ENCODE results near the gene POLR2F. TPM values are rescaled to one million over a fixed set of nuclear protein-coding genes. Genes with fewer than 3 reads are reported as not detected.

POLR2F gene
- total RNA-seq, 1 experiment from 2014 or later = 107 TPM

DNA sequence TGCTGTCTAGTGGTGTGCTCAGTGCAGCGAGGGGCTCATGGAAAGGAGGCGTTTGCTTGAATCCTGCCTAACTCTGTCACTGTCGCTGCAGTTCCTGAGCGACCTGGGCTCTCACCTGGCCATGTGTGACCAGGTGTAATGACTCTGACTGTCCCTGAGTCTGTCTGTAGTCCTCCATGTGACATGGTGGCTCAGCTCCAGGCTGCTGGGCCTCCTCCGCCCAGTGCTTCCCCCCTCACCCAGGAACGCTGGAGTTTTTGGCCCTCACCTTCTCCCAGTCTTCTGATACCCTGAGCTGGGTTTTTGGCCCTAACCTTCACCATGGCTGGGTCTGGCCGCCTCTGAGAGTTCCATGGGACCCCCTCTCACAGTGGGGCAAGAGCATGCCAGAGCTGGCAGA, 27.1 kb upstream of the POLR2F start:
- CTCF ChIA-PET = no interaction called here
- no peak for TF ChIP-seq ZNF274 (IDR thresholded peaks at IDR 0.05; ENCODE audit: low read depth, low read length)
- no peaks in the 10 kb centered on the region for H3K9me3 ChIP-seq (ENCODE audit: control insufficient read depth in 1 of 2, insufficient read depth in 1 of 2, low read depth in 1 of 2, low read length in 2 of 2)
- peaks cover 7 to 17% of the 10 kb centered on the region in 2 experiments; a peak in 2 of 4 replicates for H3K36me3 ChIP-seq (ENCODE audit: control insufficient read depth in 1 of 2, insufficient read depth in 2 of 2, low read length in 2 of 2)
- H4K20me1 ChIP-seq (ENCODE audit: insufficient read depth) = no peaks in the 10 kb centered on the region
- no peak overlapping the region for H2AFZ ChIP-seq (ENCODE audit: low read depth, low read length, poor library complexity, severe bottlenecking)
- no peak overlapping the region for H3K4me2 ChIP-seq (ENCODE audit: low read length)
- no TSS peak for BruUV-seq (replicated peaks)
- DNase-seq (ENCODE audit: low read depth, low spot score) (no peak), ATAC-seq (no peak)
- POLR2A ChIA-PET = no interaction called here
- no peaks in the 10 kb centered on the region for H3K4me1 ChIP-seq (ENCODE audit: control insufficient read depth in 1 of 2, insufficient read depth in 2 of 2, low read length in 2 of 2)
- no peaks in the 10 kb centered on the region for H3K9me2 ChIP-seq (ENCODE audit: insufficient read depth)
- no peak overlapping the region for H3K9ac ChIP-seq (ENCODE audit: low read length)
- no peaks in the 10 kb centered on the region for H3K79me2 ChIP-seq (ENCODE audit: insufficient read depth, low read length)
- intact Hi-C loops (cut with micrococcal nuclease) = no loop called here
- H3K27me3 ChIP-seq (ENCODE audit: insufficient read depth, low read length) = no peaks in the 10 kb centered on the region
- H3K27ac ChIP-seq (ENCODE audit: low read depth, low read length) = no peak overlapping the region
- RAD21 ChIA-PET (ENCODE audit: low non-redundant PET in 1 of 2, low total read pairs in 2 of 2, uncharacterized antibody in 2 of 2, unreplicated experiment in 2 of 2) = no interaction called here
- no peak overlapping the region for H3K4me3 ChIP-seq (replicated peaks in 1 of 2; ENCODE audit: low read depth in 1 of 2, low read length in 2 of 2)

- H3K79me2 ChIP-seq (ENCODE audit: insufficient read depth, low read length) = no peaks in the 10 kb centered on the region
- POLR2A ChIA-PET = no interaction called here
- H3K4me1 ChIP-seq (ENCODE audit: control insufficient read depth in 1 of 2, insufficient read depth in 2 of 2, low read length in 2 of 2) = no peaks in the 10 kb centered on the region
- no peak overlapping the region for H3K27ac ChIP-seq (ENCODE audit: low read depth, low read length)
- RAD21 ChIA-PET (ENCODE audit: low non-redundant PET in 1 of 2, low total read pairs in 2 of 2, uncharacterized antibody in 2 of 2, unreplicated experiment in 2 of 2) = no interaction called here
- intact Hi-C loops (cut with micrococcal nuclease) = no loop called here
- no peaks in the 10 kb centered on the region for H3K27me3 ChIP-seq (ENCODE audit: insufficient read depth, low read length)
- no peak overlapping the region for H2AFZ ChIP-seq (ENCODE audit: low read depth, low read length, poor library complexity, severe bottlenecking)
- H3K9me2 ChIP-seq (ENCODE audit: insufficient read depth) = no peaks in the 10 kb centered on the region
- H3K36me3 ChIP-seq (ENCODE audit: control insufficient read depth in 1 of 2, insufficient read depth in 2 of 2, low read length in 2 of 2) = peaks cover 7 to 17% of the 10 kb centered on the region in 2 experiments; a peak in 2 of 4 replicates
- no peak overlapping the region for H3K9ac ChIP-seq (ENCODE audit: low read length)
- ATAC-seq = no peak
- DNase-seq (ENCODE audit: low read depth, low spot score) = no peak
- BruUV-seq (replicated peaks) = no TSS peak
- no peaks in the 10 kb centered on the region for H4K20me1 ChIP-seq (ENCODE audit: insufficient read depth)
- no peak overlapping the region for H3K4me3 ChIP-seq (replicated peaks in 1 of 2; ENCODE audit: low read depth in 1 of 2, low read length in 2 of 2)
- CTCF ChIA-PET = no interaction called here
- H3K4me2 ChIP-seq (ENCODE audit: low read length) = no peak overlapping the region
- H3K9me3 ChIP-seq (ENCODE audit: control insufficient read depth in 1 of 2, insufficient read depth in 1 of 2, low read depth in 1 of 2, low read length in 2 of 2) = no peaks in the 10 kb centered on the region
- TF ChIP-seq POLR2AphosphoS5 (IDR thresholded peaks at IDR 0.05; ENCODE audit: low read depth, low read length) = no peak
- no peak for TF ChIP-seq EGR1 (IDR thresholded peaks at IDR 0.05; ENCODE audit: low read depth)
- TF ChIP-seq ZBTB33 (IDR thresholded peaks at IDR 0.05; ENCODE audit: extremely low read depth, insufficient replicate concordance, low read length) = no peak
- no peak for TF ChIP-seq POLR2A (IDR thresholded peaks at IDR 0.05; ENCODE audit: borderline replicate concordance, extremely low read depth, insufficient read depth, insufficient read length)
- TF ChIP-seq, protein P1, sequence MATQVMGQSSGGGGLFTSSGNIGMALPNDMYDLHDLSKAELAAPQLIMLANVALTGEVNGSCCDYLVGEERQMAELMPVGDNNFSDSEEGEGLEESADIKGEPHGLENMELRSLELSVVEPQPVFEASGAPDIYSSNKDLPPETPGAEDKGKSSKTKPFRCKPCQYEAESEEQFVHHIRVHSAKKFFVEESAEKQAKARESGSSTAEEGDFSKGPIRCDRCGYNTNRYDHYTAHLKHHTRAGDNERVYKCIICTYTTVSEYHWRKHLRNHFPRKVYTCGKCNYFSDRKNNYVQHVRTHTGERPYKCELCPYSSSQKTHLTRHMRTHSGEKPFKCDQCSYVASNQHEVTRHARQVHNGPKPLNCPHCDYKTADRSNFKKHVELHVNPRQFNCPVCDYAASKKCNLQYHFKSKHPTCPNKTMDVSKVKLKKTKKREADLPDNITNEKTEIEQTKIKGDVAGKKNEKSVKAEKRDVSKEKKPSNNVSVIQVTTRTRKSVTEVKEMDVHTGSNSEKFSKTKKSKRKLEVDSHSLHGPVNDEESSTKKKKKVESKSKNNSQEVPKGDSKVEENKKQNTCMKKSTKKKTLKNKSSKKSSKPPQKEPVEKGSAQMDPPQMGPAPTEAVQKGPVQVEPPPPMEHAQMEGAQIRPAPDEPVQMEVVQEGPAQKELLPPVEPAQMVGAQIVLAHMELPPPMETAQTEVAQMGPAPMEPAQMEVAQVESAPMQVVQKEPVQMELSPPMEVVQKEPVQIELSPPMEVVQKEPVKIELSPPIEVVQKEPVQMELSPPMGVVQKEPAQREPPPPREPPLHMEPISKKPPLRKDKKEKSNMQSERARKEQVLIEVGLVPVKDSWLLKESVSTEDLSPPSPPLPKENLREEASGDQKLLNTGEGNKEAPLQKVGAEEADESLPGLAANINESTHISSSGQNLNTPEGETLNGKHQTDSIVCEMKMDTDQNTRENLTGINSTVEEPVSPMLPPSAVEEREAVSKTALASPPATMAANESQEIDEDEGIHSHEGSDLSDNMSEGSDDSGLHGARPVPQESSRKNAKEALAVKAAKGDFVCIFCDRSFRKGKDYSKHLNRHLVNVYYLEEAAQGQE (IDR thresholded peaks at IDR 0.05; ENCODE audit: low read depth) = no peak
- no peak for TF ChIP-seq CTCF (IDR thresholded peaks at IDR 0.05 in 2 of 3, conservative IDR thresholded peaks at IDR 0.05 in 1 of 3; ENCODE audit: borderline replicate concordance in 1 of 3, insufficient read depth in 1 of 3, low read depth in 2 of 3, low read length in 2 of 3)
- no peak for TF ChIP-seq RAD21 (IDR thresholded peaks at IDR 0.05; ENCODE audit: low read depth)
- TF ChIP-seq, protein P2, sequence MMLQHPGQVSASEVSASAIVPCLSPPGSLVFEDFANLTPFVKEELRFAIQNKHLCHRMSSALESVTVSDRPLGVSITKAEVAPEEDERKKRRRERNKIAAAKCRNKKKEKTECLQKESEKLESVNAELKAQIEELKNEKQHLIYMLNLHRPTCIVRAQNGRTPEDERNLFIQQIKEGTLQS (IDR thresholded peaks at IDR 0.05) = no peak
- TF ChIP-seq ZNF274 (IDR thresholded peaks at IDR 0.05; ENCODE audit: low read depth, low read length) = no peak
Observed at GRCh38 chr22:37926771-37927636, 26.5 kb upstream of the POLR2F start.
